ENCODE measurements around the gene FOXE1. TPM values are rescaled to one million over a fixed set of nuclear protein-coding genes. Genes with fewer than 3 reads are reported as not detected.

The FOXE1 gene
- total RNA-seq, 1 experiment from 2014 or later, result 0.82 TPM

DNA sequence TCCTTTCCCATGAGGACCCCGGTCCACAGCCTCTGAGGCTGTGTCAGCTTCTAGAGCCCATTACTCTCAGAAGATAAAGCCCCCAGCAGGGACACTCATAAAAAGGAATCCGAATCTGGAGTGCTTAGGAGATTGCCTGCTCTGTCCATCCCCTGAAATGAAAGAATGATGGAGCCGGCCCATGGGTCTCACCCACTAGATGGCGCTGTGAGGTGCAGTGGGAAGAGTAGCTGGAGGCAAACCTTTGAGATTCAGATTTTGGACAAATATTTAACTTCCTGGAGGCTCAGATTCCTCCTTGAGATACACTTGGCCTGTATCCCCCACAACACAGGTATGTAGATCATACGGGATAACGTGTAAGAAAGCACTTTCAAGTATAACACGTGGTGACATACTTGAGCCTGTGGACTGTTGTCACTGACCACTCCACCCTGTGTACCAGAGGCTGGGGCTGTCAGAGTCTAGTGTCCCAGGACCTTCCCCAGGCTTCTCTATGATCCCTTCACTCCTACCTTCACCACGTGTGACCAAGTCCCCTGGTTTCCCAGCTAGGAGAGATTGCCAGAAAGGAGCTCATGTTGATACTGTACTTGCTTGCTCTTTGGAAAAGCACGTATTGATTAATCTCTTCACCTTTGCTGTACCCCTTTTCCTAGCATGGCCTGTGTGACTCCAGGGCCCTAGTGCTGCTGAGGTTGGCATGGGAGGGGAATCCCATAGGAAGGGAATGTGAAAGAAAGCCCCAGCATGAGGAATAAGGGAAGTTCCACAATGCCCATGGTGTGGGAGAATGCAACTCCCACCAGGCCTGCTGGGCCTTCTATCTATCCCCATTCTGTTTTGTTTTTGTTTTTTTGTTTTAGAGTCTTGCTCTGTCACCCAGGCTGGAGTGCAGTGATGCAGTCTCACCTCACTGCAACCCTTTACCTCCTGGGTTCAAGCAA lies 37.2 kb downstream of the FOXE1 start:
- no peak overlapping the region for H3K4me3 ChIP-seq (ENCODE audit: low read depth in 2 of 2, low read length in 2 of 2)
- in situ Hi-C loops (cut with HindIII; ENCODE audit: low pct_unique_long_range_greater_than_20kb, low sequenced_read_pairs), result no loop called here
- H3K36me3 ChIP-seq (ENCODE audit: control insufficient read depth, insufficient read depth, low read length), result no peaks in the 10 kb centered on the region
- ChIA-PET CTCF (interaction anchor here (1.0 kb wide), 1 partner anchor 8 kb away, joined by 3 read pairs; no protein-coding TSS in a partner anchor), POLR2A (no interaction called here)
- ATAC-seq (no peak), DNase-seq (ENCODE audit: low read depth, low spot score) (no peak)
- H3K27me3 ChIP-seq (ENCODE audit: control insufficient read depth, insufficient read depth, low read length), result no peaks in the 10 kb centered on the region
- no peaks in the 10 kb centered on the region for H3K4me1 ChIP-seq (ENCODE audit: control insufficient read depth, insufficient read depth, low read length)
- H3K27ac ChIP-seq (ENCODE audit: low read length), result no peak overlapping the region
- intact Hi-C loops (cut with micrococcal nuclease; ENCODE audit: unreplicated experiment), result no loop called here
- H3K9me3 ChIP-seq (ENCODE audit: control insufficient read depth, insufficient read depth, low read depth, low read length), result no peaks in the 10 kb centered on the region
- no TSS peak for BruUV-seq (replicated peaks)
- TF ChIP-seq, protein P1, sequence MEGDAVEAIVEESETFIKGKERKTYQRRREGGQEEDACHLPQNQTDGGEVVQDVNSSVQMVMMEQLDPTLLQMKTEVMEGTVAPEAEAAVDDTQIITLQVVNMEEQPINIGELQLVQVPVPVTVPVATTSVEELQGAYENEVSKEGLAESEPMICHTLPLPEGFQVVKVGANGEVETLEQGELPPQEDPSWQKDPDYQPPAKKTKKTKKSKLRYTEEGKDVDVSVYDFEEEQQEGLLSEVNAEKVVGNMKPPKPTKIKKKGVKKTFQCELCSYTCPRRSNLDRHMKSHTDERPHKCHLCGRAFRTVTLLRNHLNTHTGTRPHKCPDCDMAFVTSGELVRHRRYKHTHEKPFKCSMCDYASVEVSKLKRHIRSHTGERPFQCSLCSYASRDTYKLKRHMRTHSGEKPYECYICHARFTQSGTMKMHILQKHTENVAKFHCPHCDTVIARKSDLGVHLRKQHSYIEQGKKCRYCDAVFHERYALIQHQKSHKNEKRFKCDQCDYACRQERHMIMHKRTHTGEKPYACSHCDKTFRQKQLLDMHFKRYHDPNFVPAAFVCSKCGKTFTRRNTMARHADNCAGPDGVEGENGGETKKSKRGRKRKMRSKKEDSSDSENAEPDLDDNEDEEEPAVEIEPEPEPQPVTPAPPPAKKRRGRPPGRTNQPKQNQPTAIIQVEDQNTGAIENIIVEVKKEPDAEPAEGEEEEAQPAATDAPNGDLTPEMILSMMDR (IDR thresholded peaks at IDR 0.05), result peak; percentile 76
- no peak for TF ChIP-seq SIN3A (IDR thresholded peaks at IDR 0.05; ENCODE audit: borderline replicate concordance, insufficient read depth, low read depth, low read length)
- TF ChIP-seq POLR2AphosphoS5 (IDR thresholded peaks at IDR 0.05; ENCODE audit: low read depth, low read length), result no peak
- no peak for TF ChIP-seq TCF7L2 (IDR thresholded peaks at IDR 0.05; ENCODE audit: low read depth, low read length)
- TF ChIP-seq, protein P2, sequence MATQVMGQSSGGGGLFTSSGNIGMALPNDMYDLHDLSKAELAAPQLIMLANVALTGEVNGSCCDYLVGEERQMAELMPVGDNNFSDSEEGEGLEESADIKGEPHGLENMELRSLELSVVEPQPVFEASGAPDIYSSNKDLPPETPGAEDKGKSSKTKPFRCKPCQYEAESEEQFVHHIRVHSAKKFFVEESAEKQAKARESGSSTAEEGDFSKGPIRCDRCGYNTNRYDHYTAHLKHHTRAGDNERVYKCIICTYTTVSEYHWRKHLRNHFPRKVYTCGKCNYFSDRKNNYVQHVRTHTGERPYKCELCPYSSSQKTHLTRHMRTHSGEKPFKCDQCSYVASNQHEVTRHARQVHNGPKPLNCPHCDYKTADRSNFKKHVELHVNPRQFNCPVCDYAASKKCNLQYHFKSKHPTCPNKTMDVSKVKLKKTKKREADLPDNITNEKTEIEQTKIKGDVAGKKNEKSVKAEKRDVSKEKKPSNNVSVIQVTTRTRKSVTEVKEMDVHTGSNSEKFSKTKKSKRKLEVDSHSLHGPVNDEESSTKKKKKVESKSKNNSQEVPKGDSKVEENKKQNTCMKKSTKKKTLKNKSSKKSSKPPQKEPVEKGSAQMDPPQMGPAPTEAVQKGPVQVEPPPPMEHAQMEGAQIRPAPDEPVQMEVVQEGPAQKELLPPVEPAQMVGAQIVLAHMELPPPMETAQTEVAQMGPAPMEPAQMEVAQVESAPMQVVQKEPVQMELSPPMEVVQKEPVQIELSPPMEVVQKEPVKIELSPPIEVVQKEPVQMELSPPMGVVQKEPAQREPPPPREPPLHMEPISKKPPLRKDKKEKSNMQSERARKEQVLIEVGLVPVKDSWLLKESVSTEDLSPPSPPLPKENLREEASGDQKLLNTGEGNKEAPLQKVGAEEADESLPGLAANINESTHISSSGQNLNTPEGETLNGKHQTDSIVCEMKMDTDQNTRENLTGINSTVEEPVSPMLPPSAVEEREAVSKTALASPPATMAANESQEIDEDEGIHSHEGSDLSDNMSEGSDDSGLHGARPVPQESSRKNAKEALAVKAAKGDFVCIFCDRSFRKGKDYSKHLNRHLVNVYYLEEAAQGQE (IDR thresholded peaks at IDR 0.05; ENCODE audit: insufficient read depth in 1 of 2, low read depth in 2 of 2, low read length in 1 of 2), result no peak

DNA sequence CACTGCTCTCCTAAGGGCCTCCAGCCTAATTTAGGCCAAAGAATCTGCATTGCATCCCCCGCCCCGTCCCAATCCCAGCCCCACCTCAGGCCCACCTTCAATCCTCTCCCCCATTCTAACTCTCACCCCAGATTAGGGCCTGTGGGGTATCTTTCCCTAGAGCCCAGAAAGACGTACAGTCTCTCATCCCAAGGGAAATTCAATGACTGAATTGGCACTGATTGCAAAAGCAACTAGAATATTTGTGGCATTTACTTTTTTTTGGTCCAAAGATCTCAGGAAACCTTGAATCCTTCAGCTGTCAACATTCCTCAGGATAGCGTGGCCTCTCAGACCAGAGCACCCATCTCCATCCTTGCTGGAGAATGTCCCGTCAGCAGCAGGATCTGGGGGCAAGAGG lies 38.7 kb downstream of the FOXE1 start:
- intact Hi-C loops (cut with micrococcal nuclease; ENCODE audit: unreplicated experiment), result no loop called here
- CTCF ChIA-PET, result no interaction called here

More for the DNA sequence above, 38.7 kb downstream of the FOXE1 start:
- H3K9me3 ChIP-seq (ENCODE audit: control insufficient read depth, insufficient read depth, low read depth, low read length), result no peaks in the 10 kb centered on the region
- POLR2A ChIA-PET, result no interaction called here
- in situ Hi-C loops (cut with HindIII; ENCODE audit: low pct_unique_long_range_greater_than_20kb, low sequenced_read_pairs), result no loop called here
- no peaks in the 10 kb centered on the region for H3K36me3 ChIP-seq (ENCODE audit: control insufficient read depth, insufficient read depth, low read length)
- TF ChIP-seq SIN3A (IDR thresholded peaks at IDR 0.05; ENCODE audit: borderline replicate concordance, insufficient read depth, low read depth, low read length), result no peak
- TF ChIP-seq, protein P2 (IDR thresholded peaks at IDR 0.05; ENCODE audit: insufficient read depth in 1 of 2, low read depth in 2 of 2, low read length in 1 of 2), result no peak
- TF ChIP-seq, protein P1 (IDR thresholded peaks at IDR 0.05), result no peak
- no peak for TF ChIP-seq POLR2AphosphoS5 (IDR thresholded peaks at IDR 0.05; ENCODE audit: low read depth, low read length)
- TF ChIP-seq TCF7L2 (IDR thresholded peaks at IDR 0.05; ENCODE audit: low read depth, low read length), result no peak
- H3K27ac ChIP-seq (ENCODE audit: low read length), result no peak overlapping the region
- no peaks in the 10 kb centered on the region for H3K4me1 ChIP-seq (ENCODE audit: control insufficient read depth, insufficient read depth, low read length)
- BruUV-seq (replicated peaks), result no TSS peak
- no peak overlapping the region for H3K4me3 ChIP-seq (ENCODE audit: low read depth in 2 of 2, low read length in 2 of 2)
- DNase-seq (ENCODE audit: low read depth, low spot score), result no peak
- ATAC-seq, result no peak
- no peaks in the 10 kb centered on the region for H3K27me3 ChIP-seq (ENCODE audit: control insufficient read depth, insufficient read depth, low read length)
